Dedifferentiated amniotic fluid mesenchymal stem cell (primary cell): Measurements from ENCODE around the gene FAM210A.
"Not testable (repeated sequence)": the region's sequence is repeated elsewhere in the genome, so short reads cannot be mapped to it uniquely, and the experiment has no call there.

ENCODE experiments used
- DNase-seq: peaks from one replicate; pipeline ENCODE4 v3.0.0-alpha.2; 2016; ENCODE audit errors: extremely low spot score

FAM210A gene

DNA sequence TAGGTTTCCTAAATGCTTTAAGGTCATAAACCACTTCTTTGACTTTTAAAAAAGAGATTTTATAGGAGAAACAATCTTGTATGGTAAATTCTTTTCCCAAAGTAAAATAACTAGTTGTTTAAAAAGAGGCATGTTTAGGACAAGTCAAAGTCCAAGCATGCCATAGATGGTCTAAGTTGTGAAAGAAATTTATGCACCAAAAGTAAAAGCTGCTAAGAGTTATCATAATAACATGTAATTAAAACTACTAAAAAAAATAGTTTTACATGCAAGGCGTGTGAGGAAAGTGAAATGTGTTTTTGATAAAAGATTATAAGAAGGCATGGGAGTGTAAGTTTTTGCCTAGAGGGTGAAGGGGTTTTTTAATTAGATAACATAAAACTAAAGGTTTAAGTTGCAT, 22.5 kb downstream of the FAM210A start:
- DNase-seq: no peak

DNA sequence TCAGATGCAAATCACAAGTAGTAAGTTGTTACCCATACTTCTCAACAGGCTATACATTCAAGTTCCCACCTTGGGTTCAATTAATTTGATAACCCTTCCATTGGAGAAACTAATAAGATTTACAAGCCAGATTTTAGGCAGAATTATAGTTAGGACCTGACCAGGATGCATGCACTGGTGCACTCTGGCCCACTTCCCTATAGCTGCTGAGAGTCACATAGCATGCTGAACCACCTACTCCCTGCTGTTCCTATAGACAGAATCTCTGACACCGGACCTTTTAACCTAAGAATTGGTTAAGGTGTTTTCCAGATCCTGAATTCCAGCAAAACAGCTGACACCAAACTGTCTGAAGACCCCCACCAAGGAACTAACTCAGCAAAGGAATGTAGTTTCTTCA, 26.2 kb downstream of the FAM210A start:
- no peak for DNase-seq

DNA sequence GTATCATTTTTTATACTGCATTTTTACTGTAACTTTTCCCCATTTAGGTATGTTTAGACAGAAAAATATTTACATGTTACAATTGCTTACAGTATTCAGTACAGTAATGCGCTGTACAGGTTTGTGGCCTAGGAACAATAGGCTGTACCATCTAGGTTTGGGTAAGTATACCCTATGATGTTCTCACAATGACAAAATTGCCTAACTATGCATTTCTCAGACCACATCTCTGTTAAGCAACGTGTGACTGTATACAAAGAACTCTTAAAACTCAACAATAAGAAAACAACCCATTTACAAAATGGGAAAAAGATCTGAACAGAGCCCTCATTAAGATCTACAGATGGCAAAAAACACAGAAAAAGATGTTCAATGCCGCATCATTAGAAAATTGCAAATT, 29.4 kb downstream of the FAM210A start:
- no peak for DNase-seq

DNA sequence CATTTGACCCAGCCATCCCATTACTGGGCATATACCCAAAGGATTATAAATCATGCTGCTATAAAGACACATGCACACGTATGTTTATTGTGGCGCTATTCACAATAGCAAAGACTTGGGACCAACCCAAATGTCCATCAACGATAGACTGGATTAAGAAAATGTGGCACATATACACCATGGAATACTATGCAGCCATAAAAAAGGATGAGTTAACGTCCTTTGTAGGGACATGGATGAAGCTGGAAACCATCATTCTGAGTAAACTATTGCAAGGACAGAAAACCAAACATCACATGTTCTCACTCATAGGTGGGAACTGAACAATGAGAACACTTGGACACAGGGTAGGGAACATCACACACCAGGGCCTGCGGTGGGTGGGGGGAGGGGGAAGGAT, 31.0 kb downstream of the FAM210A start:
- not testable (repeated sequence) for DNase-seq

DNA sequence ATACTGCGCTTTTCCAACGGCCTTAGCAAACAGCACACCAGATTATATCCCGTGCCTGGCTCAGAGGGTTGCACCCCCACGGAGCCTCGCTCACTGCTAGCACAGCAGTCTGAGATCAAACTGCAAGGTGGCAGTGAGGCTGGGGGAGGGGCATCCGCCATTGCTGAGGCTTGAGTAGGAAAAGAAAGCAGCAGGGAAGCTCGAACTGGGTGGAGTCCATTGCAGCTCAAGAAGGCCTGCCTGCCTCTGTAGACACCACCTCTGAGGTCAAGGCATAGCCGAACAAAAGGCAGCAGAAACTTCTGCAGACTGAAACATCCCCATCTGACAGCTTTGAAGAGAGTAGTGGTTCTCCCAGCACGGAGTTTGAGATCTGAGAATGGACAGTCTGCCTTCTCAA, 36.3 kb downstream of the FAM210A start:
- not testable (repeated sequence) for DNase-seq

- DNase-seq: no peak
Observed at GRCh38 chr18:13688191-13689136, 37.9 kb downstream of the FAM210A start.

DNA sequence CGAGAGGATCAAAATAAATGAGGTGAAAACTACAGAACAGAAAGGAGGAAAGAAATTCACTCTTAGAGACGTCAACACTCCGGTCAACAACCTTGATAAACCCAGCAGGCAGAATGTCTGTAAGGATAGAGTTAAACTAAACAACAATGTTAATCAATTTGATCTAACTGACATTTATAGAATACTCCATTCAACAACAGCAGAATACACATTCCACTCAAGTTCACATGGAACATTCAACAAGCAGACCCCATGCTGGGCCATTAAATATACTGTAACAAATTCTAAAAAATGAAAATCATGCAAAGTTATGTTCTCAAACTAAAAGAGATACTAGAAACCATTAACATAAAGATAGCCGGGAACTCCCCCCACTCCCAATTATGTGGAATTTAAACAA, 41.8 kb downstream of the FAM210A start:
- DNase-seq: no peak

GRCh38 chr18:13681701-13682100, 44.7 kb downstream of the FAM210A start:
- DNase-seq: no peak

DNA sequence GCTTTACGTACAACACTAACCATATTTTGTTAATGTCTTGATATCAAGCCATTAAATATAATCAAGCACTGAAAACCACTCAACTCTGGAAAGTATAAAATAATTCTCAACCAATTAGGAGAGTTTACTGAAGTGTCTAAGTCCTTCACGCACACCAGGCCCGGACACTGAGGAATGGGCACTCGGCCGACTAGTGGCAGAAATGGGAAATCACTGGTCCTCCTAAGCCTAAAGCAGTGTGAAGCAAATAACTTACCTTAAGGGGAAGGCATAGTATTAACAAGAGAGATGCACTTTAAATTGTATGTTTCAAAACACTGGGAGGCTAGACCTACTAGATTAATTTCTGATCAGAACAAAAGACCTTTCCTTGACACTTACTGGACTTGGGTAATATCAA, 45.7 kb downstream of the FAM210A start:
- DNase-seq: no peak

DNA sequence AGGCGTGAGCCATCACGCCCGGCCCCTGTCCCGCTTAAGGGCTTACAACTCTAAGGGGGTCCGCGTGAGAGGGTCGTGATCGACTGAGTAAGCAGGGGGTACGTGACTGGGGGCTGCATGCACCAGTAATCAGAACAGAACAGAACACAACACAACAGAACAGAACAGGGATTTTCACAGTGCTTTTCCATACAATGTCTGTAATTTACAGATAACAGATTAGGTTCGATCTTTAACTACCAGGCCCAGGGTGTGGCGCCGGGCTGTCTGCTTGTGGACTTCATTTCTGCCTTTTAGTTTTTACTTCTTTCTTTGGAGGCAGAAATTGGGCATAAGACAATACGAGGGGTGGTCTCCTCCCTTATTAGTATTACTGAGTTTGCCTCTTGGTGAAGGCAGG, 49.0 kb downstream of the FAM210A start:
- not testable (repeated sequence) for DNase-seq

GRCh38 chr18:13676471-13676870, 49.9 kb downstream of the FAM210A start:
- DNase-seq: no peak

- no peak for DNase-seq
Observed at GRCh38 chr18:13672657-13673056, 53.7 kb downstream of the FAM210A start.

- DNase-seq: no peak
Observed at GRCh38 chr18:13661779-13662256, 64.5 kb downstream of the FAM210A start.

- no peak for DNase-seq
Observed at GRCh38 chr18:13661051-13661778, 65.1 kb downstream of the FAM210A start.

GRCh38 chr18:13660510-13660909, 65.8 kb downstream of the FAM210A start:
- DNase-seq: peak; percentile 47

DNA sequence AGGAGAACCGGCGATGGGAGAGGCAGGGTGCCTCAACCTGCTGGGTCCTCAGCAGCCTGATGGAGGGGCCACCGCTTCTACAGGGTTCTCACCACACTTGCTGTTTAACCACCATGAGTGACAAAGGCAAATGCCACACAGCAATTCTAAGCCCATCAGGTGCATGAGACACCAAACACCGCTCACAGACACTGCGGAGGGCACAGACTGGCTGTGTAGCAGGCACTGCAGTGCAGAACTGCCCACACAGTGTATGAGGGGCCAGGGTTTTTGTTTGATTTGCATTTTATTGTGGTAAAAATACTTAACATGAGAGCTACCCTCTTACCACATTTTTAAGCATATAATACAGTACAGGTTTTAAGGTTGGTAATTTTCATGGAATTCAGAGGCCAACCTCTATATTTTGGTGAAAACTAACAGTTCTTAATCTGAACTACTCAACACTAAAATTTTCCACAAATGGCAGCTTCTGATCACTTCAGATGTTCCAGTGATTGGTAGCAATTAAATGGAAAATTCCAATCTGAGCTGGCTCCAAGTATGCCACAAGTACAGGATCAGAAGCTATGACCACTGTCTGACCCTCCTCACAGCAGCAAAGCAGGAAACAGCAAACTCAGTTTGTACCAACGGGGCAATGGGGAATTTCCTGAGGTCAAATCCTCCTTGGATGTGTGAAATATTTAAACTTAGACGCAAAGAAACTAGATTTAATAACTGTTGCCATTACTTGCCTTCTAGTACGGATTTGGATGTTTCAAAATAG, 67.7 kb downstream of the FAM210A start:
- no peak for DNase-seq

GRCh38 chr18:13657974-13658373, 68.4 kb downstream of the FAM210A start:
- DNase-seq: no peak

DNA sequence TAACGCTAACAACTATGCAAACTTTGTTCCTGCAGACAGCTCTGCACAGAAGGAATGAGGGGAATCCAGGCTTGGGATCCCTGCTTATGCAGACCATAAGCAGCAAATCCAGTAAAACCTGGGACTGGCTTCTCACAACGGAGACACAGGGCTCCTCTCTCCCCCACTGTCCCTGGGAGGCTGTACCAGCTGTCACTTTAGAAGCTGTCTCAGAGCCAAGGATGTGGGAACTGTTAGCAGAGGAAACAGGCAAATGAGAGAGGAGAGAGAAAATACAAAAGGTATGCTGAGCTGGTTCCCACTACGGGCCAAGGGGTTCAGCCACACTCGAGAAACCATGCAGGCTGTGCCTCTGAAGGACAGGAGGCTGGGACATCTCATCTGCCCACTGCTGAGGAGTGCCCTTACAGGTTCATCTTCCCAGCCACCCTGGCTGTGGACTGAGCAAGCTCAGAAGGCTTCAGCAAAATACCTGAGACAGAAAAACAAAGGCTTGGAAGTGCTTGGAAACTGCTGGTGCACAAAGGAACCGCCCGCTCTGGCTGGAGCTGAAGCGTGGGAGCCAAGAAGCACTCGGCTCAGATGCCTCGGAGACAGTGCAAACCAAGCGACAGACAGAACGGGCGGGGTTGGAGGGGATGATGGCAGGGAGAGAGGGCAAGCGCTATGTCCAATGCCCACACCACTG, 72.5 kb downstream of the FAM210A start:
- DNase-seq: no peak

GRCh38 chr18:13649397-13650390, 76.7 kb downstream of the FAM210A start:
- no peak for DNase-seq

DNA sequence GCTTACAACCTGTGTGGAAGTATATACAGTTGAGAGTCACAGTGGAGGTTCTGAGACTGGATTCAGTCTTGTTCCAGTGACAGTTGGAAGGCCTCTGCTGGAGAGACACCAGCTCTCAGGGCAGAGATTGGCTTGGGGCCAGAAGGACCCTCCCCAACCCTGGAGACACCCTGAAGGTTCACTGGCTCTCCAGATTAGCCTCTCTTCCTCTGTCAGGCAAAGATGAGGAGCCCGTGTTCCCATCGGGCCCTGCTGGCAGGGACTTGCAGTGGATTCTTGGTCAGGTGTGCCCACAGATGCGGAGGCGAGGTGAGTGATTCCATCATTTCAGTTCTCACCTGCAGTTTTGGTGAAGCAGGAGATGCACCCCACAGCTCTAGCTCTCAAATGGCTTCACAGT, 78.6 kb downstream of the FAM210A start:
- DNase-seq: no peak
